Aorta (tissue), 5 donors: Measurements from ENCODE around the gene RASGRP1. TPM values are rescaled to one million over a fixed set of nuclear protein-coding genes. Genes with fewer than 3 reads are reported as not detected.

Experiments
- ATAC-seq: fragments of 200-7000 bp; cut with Tn5 transposase; one replicate; pipeline ENCODE4 v1.9.1; 2022; ENCODE audit warnings: moderate library complexity; ENCODE audit not compliant: low FRiP score
- DNase-seq, 2 donors: peaks; one replicate each; pipeline ENCODE4 v3.0.0-alpha.2; 2020
- H3K27ac ChIP-seq, 2 donors: one replicate each; pipeline ENCODE4 v1.5.1; 2013; ENCODE audit warnings: low read length in 2 of 2, mild to moderate bottlenecking in 2 of 2, moderate library complexity in 2 of 2, control low read depth in 1 of 2, inconsistent platforms in 1 of 2, low read depth in 1 of 2
- H3K27me3 ChIP-seq, 2 donors: one replicate each; pipeline ENCODE4 v1.6.1; 2013; ENCODE audit warnings: control low read depth in 1 of 2, low read length in 1 of 2, mild to moderate bottlenecking in 1 of 2, moderate library complexity in 1 of 2; ENCODE audit not compliant: insufficient read depth in 2 of 2, control insufficient read depth in 1 of 2
- H3K36me3 ChIP-seq, 2 donors: one replicate each; pipeline ENCODE4 v1.6.1; 2013; ENCODE audit warnings: control low read depth in 1 of 2, low read length in 1 of 2, mild to moderate bottlenecking in 1 of 2; ENCODE audit not compliant: insufficient read depth in 2 of 2, control insufficient read depth in 1 of 2
- H3K4me1 ChIP-seq, 2 donors: one replicate each; pipeline ENCODE4 v1.6.1; 2013; ENCODE audit warnings: low read length in 2 of 2, control low read depth in 1 of 2, mild to moderate bottlenecking in 1 of 2, moderate library complexity in 1 of 2; ENCODE audit not compliant: insufficient read depth in 2 of 2, control insufficient read depth in 1 of 2
- H3K4me3 ChIP-seq, 2 donors: one replicate each; pipeline ENCODE4 v1.5.1; 2013; ENCODE audit warnings: low read length in 2 of 2, control low read depth in 1 of 2, mild to moderate bottlenecking in 1 of 2
- H3K9me3 ChIP-seq: one replicate; pipeline ENCODE4 v1.6.1; 2013; ENCODE audit warnings: mild to moderate bottlenecking, low read length; ENCODE audit not compliant: control insufficient read depth
- WGBS, 2 donors: extraction: QIAGEN DNeasy Blood & Tissue Kit; methylation state at CpG; one replicate each; pipeline ENCODE4 v1.1.7; 2013; 5-methylcytosine and 5-hydroxymethylcytosine counted together
- intact Hi-C, 2 donors: fragments of 100-400 bp; cut with DNase I; formaldehyde crosslinking; loops; one replicate each; pipeline versions ENCODE4 v1.14.2 to v1.15.0; 2022
- polyA plus RNA-seq, 2 donors: library from polyadenylated mRNA; stranded (reverse); fragments of 200-250 nt; gene quantifications; one replicate each; pipeline ENCODE4 v1.2.3, GENCODE V29; 2013
- total RNA-seq, 2 donors: library from RNA; stranded (reverse); fragmentation: NEBNext Ultra II Directional; extraction: Animal tissue kit (Norgen Biotek cat#: 25700); gene quantifications; one replicate each; pipeline ENCODE4 v1.2.1, GENCODE V29; 2021
- donor health status: healthy with polysubstance abuse.
- donor health status: Bipolar disorder and iron deficiency.
- donor health status: DM: no; HTN: no; CAD: no.
- donor health status: DM: no; HTN: no; CAD: no.
- donor health status: DM: yes; HTN: yes; CAD: no.

RASGRP1 gene
- total and polyA plus RNA-seq, 4 donors = 0.50 to 3.1 (median 1.5) TPM; not detected in 1

DNA sequence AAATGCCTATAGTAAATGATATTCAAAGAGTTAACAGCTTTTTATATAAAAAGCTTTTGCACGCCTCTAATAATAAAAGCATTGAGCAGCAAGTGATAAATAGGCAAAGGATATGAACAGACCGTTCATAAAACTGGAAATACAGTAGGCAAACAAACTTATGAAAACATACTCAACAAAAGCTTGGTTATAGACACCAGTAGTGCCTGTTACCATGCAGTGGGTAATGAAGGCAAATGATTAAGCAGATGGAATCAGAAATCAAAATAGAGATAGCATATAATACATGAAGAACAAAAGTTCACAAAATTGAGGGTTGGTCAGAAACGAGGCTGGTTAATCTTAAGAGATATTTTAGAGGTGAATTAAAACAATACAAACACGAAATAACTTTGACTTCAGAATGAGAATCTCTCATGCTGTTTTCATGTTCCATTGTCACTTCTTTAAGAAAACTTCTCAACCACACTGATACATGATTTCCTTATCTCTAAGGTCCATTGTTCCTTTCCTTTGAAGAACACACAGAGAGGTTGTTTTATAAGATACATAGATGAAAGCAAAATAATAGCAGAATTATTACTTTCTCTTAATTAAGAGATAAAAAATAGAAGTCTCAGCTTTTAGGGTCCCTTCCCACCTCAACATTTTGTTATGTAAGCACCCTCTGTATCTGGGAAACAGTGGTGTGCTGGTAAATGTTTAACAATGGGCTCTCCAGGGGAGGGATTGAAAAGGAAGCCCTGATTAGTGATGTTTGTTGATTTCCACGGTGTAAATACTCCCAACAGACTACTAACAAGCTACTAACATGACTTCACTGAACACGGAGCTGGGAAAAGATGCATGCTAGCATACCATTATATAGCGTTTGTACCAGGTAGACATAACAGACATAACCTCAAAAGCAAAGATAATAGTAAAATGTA, 12.6 kb downstream of the RASGRP1 start:
- intact Hi-C loops = no loop called here

DNA sequence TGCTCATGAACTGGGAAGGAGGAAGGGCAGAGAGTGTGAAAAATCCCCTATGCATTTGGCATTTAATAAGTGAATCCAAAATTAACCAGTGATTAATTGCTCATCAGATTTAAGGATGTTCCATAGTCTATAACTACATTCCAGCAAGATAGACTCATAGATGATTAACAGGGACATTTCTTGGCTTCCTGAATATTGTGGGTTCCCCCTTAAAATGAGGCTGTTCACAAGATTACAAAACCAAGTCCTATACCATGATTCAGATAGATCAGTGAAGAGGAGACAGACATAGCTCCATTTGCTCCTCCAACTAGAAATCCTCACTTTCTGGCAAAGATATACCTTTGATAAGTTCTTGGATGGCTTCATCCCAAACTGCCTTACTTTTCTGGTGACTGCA, 15.4 kb downstream of the RASGRP1 start:
- H3K9me3 ChIP-seq = no peaks in the 10 kb centered on the region
- H3K36me3 ChIP-seq = no peaks in the 10 kb centered on the region
- no peak overlapping the region for H3K27ac ChIP-seq
- no peak overlapping the region for H3K4me3 ChIP-seq
- no peaks in the 10 kb centered on the region for H3K4me1 ChIP-seq
- intact Hi-C loops = loop anchor here in 1 of 2 donors (10.0 kb wide), 1 partner anchor 74 kb away; no protein-coding TSS in a partner anchor
- H3K27me3 ChIP-seq = no peaks in the 10 kb centered on the region
- ATAC-seq = no peak
- DNase-seq = no peak

More for the DNA sequence above, 12.6 kb downstream of the RASGRP1 start:
- no peak overlapping the region for H3K27ac ChIP-seq
- no peaks in the 10 kb centered on the region for H3K36me3 ChIP-seq
- H3K4me1 ChIP-seq = no peaks in the 10 kb centered on the region
- DNase-seq (no peak), ATAC-seq (no peak)
- 51 to 62% methylated on average over 7 of the region's 7 CpGs for WGBS, 2 donors
- no peaks in the 10 kb centered on the region for H3K9me3 ChIP-seq
- no peak overlapping the region for H3K4me3 ChIP-seq
- H3K27me3 ChIP-seq = no peaks in the 10 kb centered on the region

DNA sequence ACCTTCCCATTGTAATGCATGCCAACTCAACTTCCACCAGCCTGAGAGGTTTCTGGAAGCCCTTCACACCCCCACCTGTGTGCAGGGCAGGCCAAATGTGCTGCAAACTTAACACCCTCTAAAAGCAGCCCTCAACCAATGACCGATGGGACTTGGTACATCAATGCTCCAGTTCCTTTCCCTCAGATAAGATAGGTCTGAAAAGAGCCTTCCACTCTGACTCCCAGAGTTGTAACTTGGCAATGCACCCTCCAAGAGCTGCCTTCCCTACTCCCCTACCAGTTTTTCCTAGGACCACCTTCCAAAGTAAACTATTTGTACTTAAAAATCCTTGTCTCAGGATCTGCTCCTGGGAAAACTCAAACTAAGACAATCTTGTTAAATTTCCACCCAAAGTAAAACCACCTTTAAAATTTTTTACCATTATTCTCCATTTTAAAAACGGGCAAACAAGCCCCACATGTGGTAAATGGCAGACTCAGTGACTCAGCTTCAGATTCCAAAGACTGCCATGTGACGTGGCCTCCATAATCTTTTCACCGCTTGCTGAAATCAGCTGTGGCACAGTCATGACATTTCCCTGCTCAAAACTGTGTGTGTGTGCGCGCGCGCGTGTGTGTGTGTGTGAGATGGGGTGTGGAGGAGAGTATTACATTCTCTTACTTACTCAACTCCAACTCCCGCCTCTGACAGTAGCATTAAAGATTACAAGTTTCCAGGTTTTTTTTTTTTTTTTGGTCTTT, 17.2 kb downstream of the RASGRP1 start:
- ATAC-seq = no peak
- Histone ChIP-seq H3K27ac (no peak overlapping the region), H3K4me1 (no peaks in the 10 kb centered on the region), H3K9me3 (no peaks in the 10 kb centered on the region), H3K4me3 (no peak overlapping the region), H3K36me3 (no peaks in the 10 kb centered on the region), H3K27me3 (no peaks in the 10 kb centered on the region)
- intact Hi-C loops = loop anchor here in 1 of 2 donors (10.0 kb wide), 1 partner anchor 73 kb away; no protein-coding TSS in a partner anchor
- DNase-seq = no peak
- WGBS, 2 donors = 80 to 81% methylated on average over 10 of the region's 10 CpGs

DNA sequence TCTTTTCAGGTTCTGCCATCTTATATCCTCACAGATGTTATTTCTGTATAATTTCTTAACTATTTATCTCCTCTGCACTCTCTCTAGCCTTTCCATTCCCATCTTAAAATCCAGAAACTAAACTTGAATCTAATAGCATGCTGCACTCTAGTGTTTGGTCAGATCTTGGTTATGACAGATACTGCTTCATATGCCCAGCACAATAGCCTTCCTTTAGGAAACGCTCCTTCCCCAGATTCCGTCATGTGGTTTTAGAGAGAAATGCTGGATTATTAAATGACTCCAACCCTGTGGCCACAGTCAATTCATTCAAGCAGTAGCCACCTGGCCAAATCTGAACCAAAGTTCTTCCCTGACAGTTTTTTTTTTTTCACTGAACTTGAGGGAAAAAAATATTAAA, 19.4 kb downstream of the RASGRP1 start:
- Histone ChIP-seq H3K36me3 (no peaks in the 10 kb centered on the region), H3K4me1 (no peaks in the 10 kb centered on the region), H3K4me3 (no peak overlapping the region), H3K27ac (no peak overlapping the region), H3K27me3 (no peaks in the 10 kb centered on the region), H3K9me3 (no peaks in the 10 kb centered on the region)
- WGBS, 2 donors = 80 to 81% methylated on average over 2 of the region's 2 CpGs
- ATAC-seq (no peak), DNase-seq (no peak)
- intact Hi-C loops = loop anchor here in 1 of 2 donors (10.0 kb wide), 1 partner anchor 70 kb away; no protein-coding TSS in a partner anchor

DNA sequence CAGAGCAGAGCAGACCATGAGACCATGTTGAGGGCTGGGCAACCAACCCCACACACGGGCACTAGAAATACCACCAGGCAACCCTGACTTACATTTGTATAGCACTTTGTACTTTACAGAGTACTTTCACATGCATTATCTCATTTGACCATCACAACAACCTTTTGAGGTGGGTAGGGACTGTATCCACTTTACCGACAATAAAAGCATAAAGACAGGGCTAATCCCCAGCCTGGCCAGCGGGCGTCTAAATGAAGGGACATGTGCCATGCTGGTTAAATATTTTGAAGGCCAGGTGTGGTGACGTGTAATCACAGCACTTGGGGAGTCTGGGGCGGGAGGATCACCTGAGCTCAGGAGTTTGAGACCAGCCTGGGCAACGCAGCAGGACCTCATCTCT, 23.6 kb downstream of the RASGRP1 start:
- ATAC-seq = no peak
- H3K27ac ChIP-seq = no peak overlapping the region

DNA sequence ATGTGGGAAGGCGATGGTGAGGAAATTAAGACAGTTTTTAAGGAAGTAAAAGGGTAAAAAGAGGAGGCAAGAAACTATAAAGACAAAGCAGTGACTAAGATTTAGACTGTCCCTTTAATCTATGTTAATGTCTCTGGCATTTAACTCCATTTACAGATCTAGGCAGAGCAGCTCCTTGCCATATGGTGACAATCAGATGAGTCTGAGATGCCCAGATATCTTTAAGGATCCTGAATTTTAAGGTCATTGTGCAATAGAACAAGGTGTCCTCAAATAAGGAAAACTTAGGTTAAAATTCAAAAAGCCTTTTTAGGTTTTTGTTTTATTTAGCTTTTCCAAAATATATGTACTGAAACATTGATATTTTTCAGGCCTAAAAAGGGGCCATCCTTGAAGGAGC, 24.1 kb downstream of the RASGRP1 start:
- WGBS, 2 donors = 96 to 98% methylated on average over 1 of the region's 1 CpG
- ATAC-seq = no peak
- H3K4me1 ChIP-seq = no peaks in the 10 kb centered on the region
- no peaks in the 10 kb centered on the region for H3K9me3 ChIP-seq
- no peaks in the 10 kb centered on the region for H3K36me3 ChIP-seq
- H3K27me3 ChIP-seq = no peaks in the 10 kb centered on the region
- intact Hi-C loops = loop anchor here in 1 of 2 donors (10.0 kb wide), 1 partner anchor 66 kb away; no protein-coding TSS in a partner anchor
- no peak for DNase-seq
- no peak overlapping the region for H3K4me3 ChIP-seq
- no peak overlapping the region for H3K27ac ChIP-seq

More for the DNA sequence above, 23.6 kb downstream of the RASGRP1 start:
- WGBS, 2 donors = 92 to 94% methylated on average over 7 of the region's 7 CpGs
- Histone ChIP-seq H3K36me3 (no peaks in the 10 kb centered on the region), H3K9me3 (no peaks in the 10 kb centered on the region), H3K4me3 (no peak overlapping the region), H3K27me3 (no peaks in the 10 kb centered on the region), H3K4me1 (no peaks in the 10 kb centered on the region)
- intact Hi-C loops = loop anchor here in 1 of 2 donors (10.0 kb wide), 1 partner anchor 66 kb away; no protein-coding TSS in a partner anchor
- DNase-seq = no peak

DNA sequence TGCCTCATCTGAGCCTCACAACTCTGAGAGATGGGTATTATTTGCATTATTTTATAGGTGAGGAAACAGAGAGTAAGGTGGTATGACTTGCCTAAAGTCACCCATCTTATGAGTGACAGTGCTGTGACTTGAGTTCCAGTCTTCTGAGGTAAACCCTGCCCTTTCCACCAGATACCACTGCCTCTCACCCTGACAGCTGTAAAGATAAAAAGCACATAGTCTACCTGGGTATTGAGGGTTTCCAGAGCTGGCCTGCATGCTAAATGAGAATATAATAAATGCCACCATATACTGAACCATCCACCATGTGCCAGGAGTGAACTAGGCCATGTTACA, 25.6 kb downstream of the RASGRP1 start:
- ATAC-seq (no peak), DNase-seq (no peak)
- no peaks in the 10 kb centered on the region for H3K36me3 ChIP-seq
- no peaks in the 10 kb centered on the region for H3K4me1 ChIP-seq
- intact Hi-C loops = no loop called here
- H3K9me3 ChIP-seq = no peaks in the 10 kb centered on the region
- H3K27me3 ChIP-seq = no peaks in the 10 kb centered on the region
- no peak overlapping the region for H3K27ac ChIP-seq
- H3K4me3 ChIP-seq = no peak overlapping the region

DNA sequence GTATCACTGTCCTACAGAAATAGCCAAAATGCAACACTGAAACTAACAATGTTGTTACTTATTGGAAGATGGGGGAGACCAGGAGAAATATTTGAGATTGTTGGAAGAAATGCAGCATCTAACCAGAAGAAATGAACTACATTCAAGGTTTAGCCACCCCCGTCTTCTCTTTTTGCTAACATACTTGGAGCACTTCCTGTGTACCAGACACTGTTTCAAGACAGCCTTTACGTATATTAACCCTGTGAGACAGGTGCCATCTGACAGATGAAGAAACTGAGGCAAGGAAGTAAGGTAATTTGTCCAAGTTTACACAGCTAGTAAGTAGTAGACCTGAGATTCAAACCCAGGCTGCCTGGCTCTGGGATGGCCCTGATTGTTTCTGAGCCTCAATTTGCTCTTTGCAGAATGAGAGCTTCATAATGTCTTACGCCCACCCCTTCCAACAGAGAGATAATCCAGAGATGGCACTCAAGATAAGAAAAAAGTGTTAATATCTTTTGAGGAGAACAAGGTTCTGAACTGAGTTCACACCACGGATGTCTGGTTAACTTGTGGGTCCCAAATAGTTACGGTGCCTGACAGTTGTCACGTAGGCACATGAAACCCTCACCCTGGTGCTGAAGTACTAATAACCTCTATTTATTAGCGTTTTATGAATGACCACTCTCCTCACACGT, 26.1 kb downstream of the RASGRP1 start:
- intact Hi-C loops = no loop called here
- DNase-seq (no peak), ATAC-seq (no peak)
- 90 to 93% methylated on average over 8 of the region's 8 CpGs for WGBS, 2 donors
- no peak overlapping the region for H3K4me3 ChIP-seq
- H3K27me3 ChIP-seq = no peaks in the 10 kb centered on the region
- H3K4me1 ChIP-seq = no peaks in the 10 kb centered on the region
- no peaks in the 10 kb centered on the region for H3K36me3 ChIP-seq
- H3K27ac ChIP-seq = no peak overlapping the region
- H3K9me3 ChIP-seq = no peaks in the 10 kb centered on the region
